Mucosa of descending colon (tissue), 3 donors: ENCODE measurements around the gene CYB5R4. TPM values are rescaled to one million over a fixed set of nuclear protein-coding genes. Genes with fewer than 3 reads are reported as not detected.
"Not testable (repeated sequence)": the region's sequence is repeated elsewhere in the genome, so short reads cannot be mapped to it uniquely, and the experiment has no call there.

Source experiments
- ATAC-seq: fragments of 200-7000 bp; cut with Tn5 transposase; one replicate; pipeline ENCODE4 v1.9.1; 2020; ENCODE audit warnings: mild to moderate bottlenecking, moderate library complexity
- DNase-seq, 3 donors: peaks; one replicate each; pipeline ENCODE4 v3.0.0-alpha.2; 2020
- H3K36me3 ChIP-seq: fragments of 200-600 bp; one replicate; pipeline ENCODE4 v1.8.0; 2021; ENCODE audit warnings: low read depth, mild to moderate bottlenecking
- H3K4me1 ChIP-seq: fragments of 200-600 bp; one replicate; pipeline ENCODE4 v1.8.0; 2021; ENCODE audit warnings: low read depth, mild to moderate bottlenecking
- H3K4me3 ChIP-seq: fragments of 200-600 bp; one replicate; pipeline ENCODE4 v1.8.0; 2021; ENCODE audit warnings: mild to moderate bottlenecking
- H3K9me3 ChIP-seq: fragments of 200-600 bp; one replicate; pipeline ENCODE4 v1.8.0; 2021; ENCODE audit warnings: mild to moderate bottlenecking
- CTCF ChIP-seq: fragments of 200-600 bp; IDR thresholded peaks from one replicate; pipeline ENCODE4 v1.8.0; 2022; ENCODE audit warnings: antibody characterized with exemption, mild to moderate bottlenecking
- intact Hi-C, 2 donors: fragments of 100-400 bp; cut with DNase I in 1 of 2; cut with micrococcal nuclease in 1 of 2; formaldehyde crosslinking; loops; one replicate each; pipeline versions ENCODE4 v1.11.0 to v1.11.1; 2022; cut with DNase I, micrococcal nuclease
- total RNA-seq, 3 donors: library from RNA; stranded (reverse); fragmentation: NEBNext Ultra II Directional in 2 of 3; extraction: Animal tissue kit (Norgen Biotek cat#: 25700) in 2 of 3; gene quantifications; one replicate each; pipeline versions ENCODE4 v1.2.1 to v1.2.4, GENCODE V29; 2021 to 2023
- donor health status: DM: no; HTN: no; CAD: no; lungs with moderate emphysema.
- donor health status: DM: no; HTN: no; CAD: no.
- donor health status: DM: no; HTN: yes; CAD: no.

The CYB5R4 gene
- total RNA-seq, 3 donors from 2014 or later = 26.6 to 30.7 (median 29.0) TPM

DNA sequence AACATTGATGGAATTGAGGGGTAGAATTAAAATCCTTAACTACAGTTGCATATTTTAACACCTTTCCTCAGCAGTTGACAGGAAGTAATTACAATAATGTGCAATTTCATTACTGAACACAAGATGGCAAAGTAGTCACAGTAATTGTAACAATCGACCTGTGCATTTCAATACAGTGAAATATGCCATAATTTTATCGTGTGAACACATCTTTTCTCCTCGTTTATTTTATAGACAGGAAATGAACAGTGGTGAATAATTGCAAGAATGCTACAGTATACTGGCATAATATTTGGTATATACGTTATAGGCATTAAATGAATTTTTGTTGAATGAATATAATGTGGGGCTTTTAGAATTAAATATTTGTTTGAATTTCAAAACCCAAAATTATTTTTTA, 25.0 kb downstream of the CYB5R4 start:
- TF ChIP-seq CTCF = no peak
- Histone ChIP-seq H3K9me3 (no peaks in the 10 kb centered on the region), H3K4me3 (peak overlapping the region; percentile 1), H3K4me1 (no peaks in the 10 kb centered on the region), H3K36me3 (no peaks in the 10 kb centered on the region)
- intact Hi-C loops = loop anchor here (5.0 to 10.0 kb wide), 2 partner anchors 340 to 343 kb away; partner anchors contain the start of gene CEP162 (in 2 of the 2)
- no peak for DNase-seq
- ATAC-seq = peak; percentile 81

DNA sequence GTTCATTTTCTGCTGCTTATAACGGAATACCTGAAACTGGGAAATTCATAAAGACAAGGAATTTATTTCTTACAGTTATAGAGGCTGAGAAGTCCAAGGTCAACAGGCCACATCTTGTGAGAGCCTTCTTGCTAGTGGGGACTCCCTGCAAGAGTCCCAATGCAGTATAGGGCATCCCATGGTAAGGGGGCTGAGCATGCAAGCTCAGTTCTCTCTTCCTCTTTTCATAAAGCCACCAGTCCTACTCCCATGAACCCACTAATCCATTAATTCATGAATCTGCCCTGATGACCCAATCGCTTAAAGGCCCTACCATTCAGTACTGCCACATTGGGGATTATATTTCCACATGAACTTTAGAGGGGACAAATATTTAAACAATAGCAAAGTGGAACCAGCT, 26.5 kb downstream of the CYB5R4 start:
- Histone ChIP-seq H3K9me3 (no peaks in the 10 kb centered on the region), H3K36me3 (no peaks in the 10 kb centered on the region), H3K4me1 (no peaks in the 10 kb centered on the region), H3K4me3 (no peak overlapping the region)
- intact Hi-C loops = loop anchor here in 1 of 2 donors (10.0 kb wide), 1 partner anchor 339 kb away; the partner anchor contains the start of gene CEP162
- no peak for ATAC-seq
- no peak for TF ChIP-seq CTCF
- no peak for DNase-seq

- intact Hi-C loops = loop anchor here in 1 of 2 donors (10.0 kb wide), 1 partner anchor 335 kb away; the partner anchor contains the start of gene CEP162
- Histone ChIP-seq H3K9me3 (no peaks in the 10 kb centered on the region), H3K4me1 (no peaks in the 10 kb centered on the region), H3K36me3 (no peaks in the 10 kb centered on the region), H3K4me3 (no peak overlapping the region)
- TF ChIP-seq CTCF = no peak
- ATAC-seq (no peak), DNase-seq (no peak)
Observed at GRCh38 chr6:83889621-83890020, 30.1 kb downstream of the CYB5R4 start.

- Histone ChIP-seq H3K4me1 (peaks cover 5% of the 10 kb centered on the region), H3K4me3 (no peak overlapping the region), H3K9me3 (no peaks in the 10 kb centered on the region), H3K36me3 (no peaks in the 10 kb centered on the region)
- intact Hi-C loops = no loop called here
- ATAC-seq (no peak), DNase-seq (no peak)
- TF ChIP-seq CTCF = no peak
Observed at GRCh38 chr6:83890520-83890919, 31.0 kb downstream of the CYB5R4 start.

GRCh38 chr6:83891586-83891985, 32.1 kb downstream of the CYB5R4 start:
- Histone ChIP-seq H3K4me3 (no peak overlapping the region), H3K4me1 (peaks cover 5% of the 10 kb centered on the region), H3K9me3 (no peaks in the 10 kb centered on the region), H3K36me3 (no peaks in the 10 kb centered on the region)
- ATAC-seq (no peak), DNase-seq (no peak)
- no peak for TF ChIP-seq CTCF
- intact Hi-C loops = no loop called here

DNA sequence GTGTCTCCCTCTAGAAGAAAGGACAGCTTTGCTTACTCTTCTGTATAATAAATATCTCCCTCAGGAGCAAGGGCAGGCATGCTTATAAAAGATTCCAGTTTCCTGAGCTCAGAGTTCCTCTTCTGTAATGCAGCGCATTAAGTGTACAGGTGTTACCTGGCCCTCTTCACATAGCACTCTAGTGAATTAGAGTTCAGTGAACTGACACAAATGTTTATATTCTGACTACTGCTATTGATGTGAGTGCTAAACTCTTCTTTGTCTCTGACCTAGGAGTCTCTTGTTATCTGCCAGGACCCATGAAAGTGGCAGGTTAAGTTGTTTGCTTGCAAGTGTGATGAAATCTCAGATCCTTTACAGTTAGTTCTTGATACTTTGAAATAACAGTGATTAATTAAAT, 33.5 kb downstream of the CYB5R4 start:
- Histone ChIP-seq H3K4me1 (peaks cover 5% of the 10 kb centered on the region), H3K9me3 (no peaks in the 10 kb centered on the region), H3K4me3 (no peak overlapping the region), H3K36me3 (no peaks in the 10 kb centered on the region)
- intact Hi-C loops = no loop called here
- ATAC-seq (no peak), DNase-seq (no peak)
- no peak for TF ChIP-seq CTCF

DNA sequence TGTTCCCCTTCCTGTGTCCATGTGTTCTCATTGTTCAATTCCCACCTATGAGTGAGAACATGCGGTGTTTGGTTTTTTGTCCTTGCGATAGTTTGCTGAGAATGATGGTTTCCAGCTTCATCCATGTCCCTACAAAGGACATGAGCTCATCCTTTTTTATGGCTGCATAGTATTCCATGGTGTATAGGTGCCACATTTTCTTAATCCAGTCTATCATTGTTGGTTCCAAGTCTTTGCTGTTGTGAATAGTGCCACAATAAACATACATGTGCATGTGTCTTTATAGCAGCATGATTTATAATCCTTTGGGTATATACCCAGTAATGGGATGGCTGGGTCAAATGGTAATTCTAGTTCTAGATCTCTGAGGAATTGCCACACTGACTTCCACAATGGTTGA, 37.6 kb downstream of the CYB5R4 start:
- intact Hi-C loops = not testable (repeated sequence)

More for the DNA sequence above, 37.6 kb downstream of the CYB5R4 start:
- H3K4me3 ChIP-seq, H3K36me3 ChIP-seq, DNase-seq, H3K9me3 ChIP-seq, H3K4me1 ChIP-seq, ATAC-seq: not testable (repeated sequence)
